GM23338 (cell line): ENCODE measurements around the gene STX4. TPM values are rescaled to one million over a fixed set of nuclear protein-coding genes. Genes with fewer than 3 reads are reported as not detected.

Experiments used
- ATAC-seq: fragments of 200-7000 bp; cut with Tn5 transposase; 3 replicates; pipeline ENCODE4 v1.9.1; 2020
- DNase-seq: peaks from one replicate; pipeline ENCODE4 v3.0.0-alpha.2; 2015; ENCODE audit warnings: low spot score
- H2AFZ ChIP-seq: fragments of 200-600 bp; sonication (generic); 2 replicates; pipeline ENCODE4 v1.8.0; 2016; ENCODE audit warnings: antibody characterized with exemption, mild to moderate bottlenecking, moderate library complexity
- H3F3A ChIP-seq: fragments of 200-600 bp; sonication (generic); replicated peaks from 2 replicates; pipeline ENCODE4 v1.8.0; 2017; ENCODE audit warnings: antibody characterized with exemption, mixed run types, low read depth
- H3K27ac ChIP-seq: fragments of 200-600 bp; sonication (generic); 2 replicates; pipeline ENCODE4 v1.6.1; 2016; ENCODE audit warnings: low read depth
- H3K27me3 ChIP-seq: fragments of 200-600 bp; sonication (generic); 2 replicates; pipeline ENCODE4 v1.8.0; 2016; ENCODE audit warnings: mild to moderate bottlenecking, mixed run types, moderate library complexity; ENCODE audit not compliant: insufficient read depth
- H3K36me3 ChIP-seq: fragments of 200-600 bp; sonication (generic); 2 replicates; pipeline ENCODE4 v1.8.0; 2016; ENCODE audit warnings: mild to moderate bottlenecking; ENCODE audit not compliant: insufficient read depth
- H3K4me1 ChIP-seq: fragments of 200-600 bp; sonication (generic); 2 replicates; pipeline ENCODE4 v1.8.0; 2016; ENCODE audit warnings: mild to moderate bottlenecking, moderate library complexity; ENCODE audit not compliant: insufficient read depth
- H3K4me2 ChIP-seq: fragments of 200-600 bp; sonication (generic); 2 replicates; pipeline ENCODE4 v1.7.1; 2017; ENCODE audit warnings: mixed run types
- H3K4me3 ChIP-seq: fragments of 200-600 bp; sonication (generic); 2 replicates; pipeline ENCODE4 v1.6.1; 2016; ENCODE audit warnings: mixed run types
- H3K79me2 ChIP-seq: fragments of 200-600 bp; sonication (generic); replicated peaks from 2 replicates; pipeline ENCODE4 v1.8.0; 2017; ENCODE audit warnings: mild to moderate bottlenecking; ENCODE audit not compliant: insufficient read depth
- H3K9me2 ChIP-seq: fragments of 200-600 bp; sonication (generic); 2 replicates; pipeline ENCODE4 v1.8.0; 2017; ENCODE audit not compliant: insufficient read depth
- H4K20me1 ChIP-seq: fragments of 200-600 bp; sonication (generic); replicated peaks from 2 replicates; pipeline ENCODE4 v1.8.0; 2017; ENCODE audit warnings: mild to moderate bottlenecking; ENCODE audit not compliant: insufficient read depth
- H3K27ac Mint-ChIP-seq: 2 replicates; pipeline ENCODE4 v1.8.0; 2020; ENCODE audit warnings: inconsistent platforms, mild to moderate bottlenecking, moderate library complexity, mixed read lengths
- H3K27me3 Mint-ChIP-seq: 3 replicates; pipeline ENCODE4 v1.8.0; 2022; ENCODE audit warnings: low read depth, mild to moderate bottlenecking, moderate library complexity, mixed read lengths, inconsistent platforms; ENCODE audit not compliant: insufficient read depth, poor library complexity
- H3K36me3 Mint-ChIP-seq: 3 replicates; pipeline ENCODE4 v1.8.0; 2021; ENCODE audit warnings: low read depth, mild to moderate bottlenecking, inconsistent platforms, moderate library complexity, mixed read lengths
- H3K4me1 Mint-ChIP-seq: 3 replicates; pipeline ENCODE4 v1.8.0; 2020; ENCODE audit warnings: mild to moderate bottlenecking, inconsistent platforms, mixed read lengths
- H3K4me3 Mint-ChIP-seq: 3 replicates; pipeline ENCODE4 v1.8.0; 2021; ENCODE audit warnings: moderate library complexity, mild to moderate bottlenecking, inconsistent platforms, mixed read lengths
- H3K9me3 Mint-ChIP-seq: 3 replicates; pipeline ENCODE4 v1.8.0; 2020; ENCODE audit warnings: moderate library complexity, mild to moderate bottlenecking, inconsistent platforms, mixed read lengths
- CREB1 ChIP-seq: fragments of 250-450 bp; sonication (Bioruptor Pico); IDR thresholded peaks from 2 replicates; pipeline ENCODE4 v1.5.0; 2020; ENCODE audit warnings: low read depth, mild to moderate bottlenecking, moderate library complexity
- CTCF ChIP-seq, 2 experiments: fragments of 200-600 bp in 1 of 2; sonication (generic) in 1 of 2; conservative IDR thresholded peaks; 2 replicates each; pipeline versions ENCODE4 v1.5.1 to v1.6.1; 2016 to 2017; ENCODE audit warnings: antibody characterized with exemption in 2 of 2, low read depth in 2 of 2, mild to moderate bottlenecking in 2 of 2, moderate library complexity in 1 of 2
- ETS1 ChIP-seq: IDR thresholded peaks from 2 replicates; pipeline ENCODE4 v1.6.1; 2016; ENCODE audit warnings: antibody characterized with exemption
- EZH2 ChIP-seq: fragments of 200-600 bp; sonication (generic); IDR thresholded peaks from one replicate; pipeline ENCODE4 v1.8.0; 2017; ENCODE audit warnings: antibody characterized with exemption, mild to moderate bottlenecking, low read depth; ENCODE audit not compliant: unreplicated experiment
- EZH2phosphoT487 ChIP-seq: fragments of 200-600 bp; sonication (generic); IDR thresholded peaks from one replicate; pipeline ENCODE4 v1.8.1; 2018; ENCODE audit warnings: antibody characterized with exemption; ENCODE audit not compliant: unreplicated experiment
- JUNB ChIP-seq: IDR thresholded peaks from one replicate; pipeline ENCODE4 v1.6.1; 2016; ENCODE audit warnings: antibody characterized with exemption; ENCODE audit not compliant: unreplicated experiment
- NANOG ChIP-seq: IDR thresholded peaks from 2 replicates; pipeline ENCODE4 v1.6.1; 2016; ENCODE audit warnings: antibody characterized with exemption, borderline replicate concordance
- POLR2AphosphoS5 ChIP-seq: IDR thresholded peaks from 2 replicates; pipeline ENCODE4 v1.6.1; 2016; ENCODE audit warnings: antibody characterized with exemption, low read depth
- REST ChIP-seq: IDR thresholded peaks from one replicate; pipeline ENCODE4 v1.6.1; 2018; ENCODE audit warnings: antibody characterized with exemption; ENCODE audit not compliant: unreplicated experiment
- STAT1 ChIP-seq: IDR thresholded peaks from one replicate; pipeline ENCODE4 v1.6.1; 2016; ENCODE audit warnings: antibody characterized with exemption; ENCODE audit not compliant: unreplicated experiment
- ZNF114 ChIP-seq: fragments of 250-450 bp; sonication (Bioruptor Pico); IDR thresholded peaks from 2 replicates; pipeline ENCODE4 v1.5.0; 2020; ENCODE audit warnings: mild to moderate bottlenecking, moderate library complexity
- ZNF331 ChIP-seq: fragments of 250-450 bp; sonication (Bioruptor Pico); IDR thresholded peaks from 2 replicates; pipeline ENCODE4 v1.5.0; 2020; ENCODE audit warnings: low read depth, mild to moderate bottlenecking, moderate library complexity
- ZNF462 ChIP-seq: fragments of 250-450 bp; sonication (Bioruptor Pico); IDR thresholded peaks from 2 replicates; pipeline ENCODE4 v1.5.0; 2020; ENCODE audit warnings: mild to moderate bottlenecking, moderate library complexity
- polyA plus RNA-seq: library from polyadenylated mRNA; unstranded; fragments of >200 nt; fragmentation: Nextera tagmentation; extraction: Ambion mirVana; gene quantifications from 2 replicates; pipeline ENCODE4 v1.2.1, GENCODE V29; 2016
- total RNA-seq: library from RNA; depleted of rRNA; stranded (reverse); fragments of >200 nt; shearing (Covaris generic); gene quantifications from 2 replicates; pipeline ENCODE4 v1.2.3, GENCODE V29; 2014

Gene STX4
- total and polyA plus RNA-seq, 2 experiments from 2014 or later: 13.0 to 39.3 TPM

GRCh38 chr16:31067342-31067741 lies 34.0 kb downstream of the STX4 start:
- ATAC-seq: no peak
- DNase-seq: no peak
- H2AFZ ChIP-seq: no peak overlapping the region
- H3K4me2 ChIP-seq: no peak overlapping the region
- Mint-ChIP-seq H3K36me3 (peaks cover 19% of the 10 kb centered on the region), H3K27ac (no peak overlapping the region), H3K4me1 (peaks cover 8% of the 10 kb centered on the region), H3K4me3 (no peak overlapping the region), H3K27me3 (no peaks in the 10 kb centered on the region), H3K9me3 (no peaks in the 10 kb centered on the region)
- H3K27me3 ChIP-seq: no peaks in the 10 kb centered on the region
- H3K36me3 ChIP-seq: no peaks in the 10 kb centered on the region
- TF ChIP-seq JUNB (no peak), ZNF331 (CRISPR knock-in tag) (no peak), STAT1 (no peak), REST (no peak), POLR2AphosphoS5 (no peak), ZNF114 (CRISPR knock-in tag) (no peak), CTCF (conservative IDR thresholded peaks at IDR 0.05; ENCODE audit: low read depth in 2 of 2) (no peak), EZH2 (no peak), EZH2phosphoT487 (no peak), ETS1 (no peak), CREB1 (CRISPR knock-in tag) (no peak), ZNF462 (CRISPR knock-in tag) (no peak), NANOG (no peak)
- H3F3A ChIP-seq: no peaks in the 10 kb centered on the region
- H3K27ac ChIP-seq: no peak overlapping the region
- H3K79me2 ChIP-seq: peaks cover 58% of the 10 kb centered on the region
- no peak overlapping the region for H3K4me3 ChIP-seq
- peaks cover 9% of the 10 kb centered on the region for H3K4me1 ChIP-seq
- no peaks in the 10 kb centered on the region for H3K9me2 ChIP-seq
- H4K20me1 ChIP-seq: peaks cover 7% of the 10 kb centered on the region
